Measurements from ENCODE around the gene TUT7.
A peak's percentile ranks its signal among the peaks of the same experiment; 100 is the strongest.

DNA sequence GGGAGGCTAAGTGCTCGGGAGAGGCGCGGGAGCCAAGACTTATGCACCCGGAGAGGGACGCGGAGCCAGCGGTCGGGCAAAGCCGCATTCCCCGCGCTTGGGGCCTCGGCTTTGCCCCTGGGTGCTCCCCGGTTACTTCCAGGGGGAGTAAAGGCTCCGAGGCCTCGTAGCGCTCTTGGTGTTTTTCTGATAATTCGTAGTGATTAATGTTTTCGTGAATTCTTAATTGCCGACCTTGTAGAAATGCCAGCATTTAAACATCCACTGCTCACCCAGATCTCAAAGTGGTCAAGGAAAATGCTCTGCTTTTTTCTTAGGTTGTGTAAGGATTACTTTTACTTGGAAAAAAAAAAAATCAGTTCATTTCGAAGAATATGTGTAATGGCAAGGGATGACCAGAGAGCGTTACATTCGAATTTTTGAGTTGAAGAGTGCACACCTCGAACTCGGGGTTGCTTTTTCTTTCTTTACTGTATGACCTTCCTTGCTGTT is 654 bp upstream of the TUT7 start:
- TF ChIP-seq, protein P1, sequence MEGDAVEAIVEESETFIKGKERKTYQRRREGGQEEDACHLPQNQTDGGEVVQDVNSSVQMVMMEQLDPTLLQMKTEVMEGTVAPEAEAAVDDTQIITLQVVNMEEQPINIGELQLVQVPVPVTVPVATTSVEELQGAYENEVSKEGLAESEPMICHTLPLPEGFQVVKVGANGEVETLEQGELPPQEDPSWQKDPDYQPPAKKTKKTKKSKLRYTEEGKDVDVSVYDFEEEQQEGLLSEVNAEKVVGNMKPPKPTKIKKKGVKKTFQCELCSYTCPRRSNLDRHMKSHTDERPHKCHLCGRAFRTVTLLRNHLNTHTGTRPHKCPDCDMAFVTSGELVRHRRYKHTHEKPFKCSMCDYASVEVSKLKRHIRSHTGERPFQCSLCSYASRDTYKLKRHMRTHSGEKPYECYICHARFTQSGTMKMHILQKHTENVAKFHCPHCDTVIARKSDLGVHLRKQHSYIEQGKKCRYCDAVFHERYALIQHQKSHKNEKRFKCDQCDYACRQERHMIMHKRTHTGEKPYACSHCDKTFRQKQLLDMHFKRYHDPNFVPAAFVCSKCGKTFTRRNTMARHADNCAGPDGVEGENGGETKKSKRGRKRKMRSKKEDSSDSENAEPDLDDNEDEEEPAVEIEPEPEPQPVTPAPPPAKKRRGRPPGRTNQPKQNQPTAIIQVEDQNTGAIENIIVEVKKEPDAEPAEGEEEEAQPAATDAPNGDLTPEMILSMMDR (conservative IDR thresholded peaks at IDR 0.05; ENCODE audit: low read length) = peak; percentile 27; the same call in 1 of the 2 replicates
- TF ChIP-seq EZH2phosphoT487 (IDR thresholded peaks at IDR 0.05; ENCODE audit: borderline replicate concordance, low read depth, low read length) = no peak
